GM19372 (cell line): ENCODE results near the gene OGFOD3.

Experiments used
- ATAC-seq: cut with Tn5 transposase; IDR thresholded peaks from one replicate; pipeline ENCODE4 v1.9.1; 2021; ENCODE audit warnings: mild to moderate bottlenecking, low read depth, moderate library complexity; ENCODE audit not compliant: unreplicated experiment

The OGFOD3 gene

GRCh38 chr17:82410014-82410716 lies 8.2 kb downstream of the OGFOD3 start:
- no peak for ATAC-seq

- no peak for ATAC-seq
Measured at GRCh38 chr17:82408938-82409318, 9.5 kb downstream of the OGFOD3 start.

GRCh38 chr17:82408288-82408937 lies 10.0 kb downstream of the OGFOD3 start:
- ATAC-seq, result no peak

- ATAC-seq, result no peak
Measured at GRCh38 chr17:82407255-82407654, 11.1 kb downstream of the OGFOD3 start.

GRCh38 chr17:82406131-82406671 lies 12.2 kb downstream of the OGFOD3 start:
- ATAC-seq, result no peak

- ATAC-seq, result no peak
Measured at GRCh38 chr17:82405051-82405450, 13.3 kb downstream of the OGFOD3 start.

- no peak for ATAC-seq
Measured at GRCh38 chr17:82403662-82404660, 14.4 kb downstream of the OGFOD3 start.

GRCh38 chr17:82402865-82403264 lies 15.5 kb downstream of the OGFOD3 start:
- ATAC-seq, result peak; percentile 64

GRCh38 chr17:82400830-82401229 lies 17.6 kb downstream of the OGFOD3 start:
- no peak for ATAC-seq

- no peak for ATAC-seq
Measured at GRCh38 chr17:82400206-82400605, 18.2 kb downstream of the OGFOD3 start.

- no peak for ATAC-seq
Measured at GRCh38 chr17:82399601-82400101, 18.7 kb downstream of the OGFOD3 start.

- ATAC-seq, result no peak
Measured at GRCh38 chr17:82399041-82399441, 19.3 kb downstream of the OGFOD3 start.

- ATAC-seq, result no peak
Measured at GRCh38 chr17:82397449-82398335, 20.7 kb downstream of the OGFOD3 start.

- no peak for ATAC-seq
Measured at GRCh38 chr17:82396601-82397435, 21.6 kb downstream of the OGFOD3 start.

- ATAC-seq, result no peak
Measured at GRCh38 chr17:82394278-82394677, 24.1 kb downstream of the OGFOD3 start.

- ATAC-seq, result no peak
Measured at GRCh38 chr17:82392941-82393340, 25.4 kb downstream of the OGFOD3 start.

- no peak for ATAC-seq
Measured at GRCh38 chr17:82392209-82392920, 26.0 kb downstream of the OGFOD3 start.

- no peak for ATAC-seq
Measured at GRCh38 chr17:82391496-82392066, 26.8 kb downstream of the OGFOD3 start.
